K562 (cell line): ENCODE measurements around the gene ZNF668. TPM values are rescaled to one million over a fixed set of nuclear protein-coding genes. Genes with fewer than 3 reads are reported as not detected.

Experiments
- ATAC-seq: fragments of 200-7000 bp; cut with Tn5 transposase; 3 replicates; pipeline ENCODE4 v1.9.1; 2020; ENCODE audit warnings: moderate library complexity
- BruUV-seq: library from RNA; stranded (reverse); fragments of 400-500 nt; replicated peaks from 2 replicates; lab custom pipeline; 2021; lab: Mats Ljungman, UMichigan
- CTCF ChIA-PET: fragments of 300-600 bp; formaldehyde crosslinking; extraction: SDS; loops from one replicate; lab custom pipeline; 2021; ENCODE audit warnings: low intra/inter-chr PET ratio; lab: Yijun Ruan, JAX
- POLR2A ChIA-PET: fragments of 300-600, 350-650 bp; sonication (Branson Sonifier 250); formaldehyde crosslinking; extraction: SDS; loops from one replicate; lab custom pipeline; 2021; ENCODE audit warnings: antibody characterized with exemption, inconsistent platforms; lab: Yijun Ruan, JAX
- DNase-seq, 4 experiments: peaks; one replicate each; pipeline versions ENCODE4 v3.0.0 to v3.0.0-alpha.2; 2011 to 2018; ENCODE audit warnings: low spot score in 3 of 4, mixed read lengths in 3 of 4; ENCODE audit errors: extremely low read depth in 1 of 4
- FAIRE-seq: peaks from 2 replicates; lab custom pipeline; 2011; peaks lifted over from hg19 to GRCh38; lab: Jason Lieb, UNC
- H2AFZ ChIP-seq: 2 replicates; pipeline ENCODE4 v1.6.0; 2011; ENCODE audit warnings: low read depth, low read length, control low read depth, inconsistent platforms
- H3K27ac ChIP-seq: fragments of 200-600 bp; 3 replicates; pipeline ENCODE4 v1.8.0; 2011; ENCODE audit warnings: low read depth, mild to moderate bottlenecking, control low read depth, inconsistent platforms, low read length, moderate library complexity, mixed read lengths; ENCODE audit errors: extremely low read depth
- H3K27me3 ChIP-seq, 2 experiments: fragments of 300-600 bp in 1 of 2; 2 replicates in 1 of 2; 3 replicates in 1 of 2; pipeline versions ENCODE4 v1.6.0 to v1.8.0; 2011; ENCODE audit warnings: inconsistent platforms in 2 of 2, low read length in 2 of 2, mild to moderate bottlenecking in 1 of 2, mixed read lengths in 1 of 2, moderate library complexity in 1 of 2; ENCODE audit not compliant: control insufficient read depth in 2 of 2, insufficient read depth in 2 of 2
- H3K36me3 ChIP-seq: fragments of 300-600 bp; 3 replicates; pipeline ENCODE4 v1.8.0; 2011; ENCODE audit warnings: mild to moderate bottlenecking, low read length, inconsistent platforms; ENCODE audit not compliant: control insufficient read depth, insufficient read depth
- H3K4me1 ChIP-seq, 2 experiments: fragments of 200-600 bp in 1 of 2; replicated peaks in 1 of 2; 2 replicates in 1 of 2; 3 replicates in 1 of 2; pipeline versions ENCODE4 v1.5.1 to v1.8.0; 2011; ENCODE audit warnings: inconsistent platforms in 2 of 2, low read length in 2 of 2, mild to moderate bottlenecking in 1 of 2, mixed read lengths in 1 of 2, moderate library complexity in 1 of 2; ENCODE audit not compliant: control insufficient read depth in 2 of 2, insufficient read depth in 2 of 2
- H3K4me2 ChIP-seq: 2 replicates; pipeline ENCODE4 v1.6.1; 2011; ENCODE audit warnings: low read length, control low read depth, inconsistent platforms, mixed read lengths; ENCODE audit not compliant: insufficient read depth
- H3K4me3 ChIP-seq: fragments of 200-600 bp; sonication (generic), shearing (Covaris generic); 2 replicates; pipeline ENCODE4 v1.5.1; 2016; ENCODE audit warnings: control low read depth, inconsistent platforms
- H3K79me2 ChIP-seq: fragments of 200-600 bp; 3 replicates; pipeline ENCODE4 v1.8.0; 2011; ENCODE audit warnings: low read length, inconsistent platforms; ENCODE audit not compliant: control insufficient read depth, insufficient read depth
- H3K9ac ChIP-seq, 2 experiments: 2 replicates each; pipeline versions ENCODE4 v1.6.0 to v1.6.1; 2011; ENCODE audit warnings: low read depth in 2 of 2, low read length in 2 of 2, control low read depth in 1 of 2, inconsistent platforms in 1 of 2, mild to moderate bottlenecking in 1 of 2, mixed read lengths in 1 of 2; ENCODE audit not compliant: insufficient read depth in 1 of 2
- H3K9me1 ChIP-seq: one replicate; pipeline ENCODE4 v1.6.0; 2011; ENCODE audit warnings: inconsistent platforms, mild to moderate bottlenecking, low read length, moderate library complexity; ENCODE audit not compliant: control insufficient read depth, insufficient read depth
- H3K9me3 ChIP-seq: replicated peaks from 2 replicates; pipeline ENCODE4 v1.5.1; 2011; ENCODE audit warnings: low read depth, low read length, inconsistent platforms; ENCODE audit not compliant: control insufficient read depth, insufficient read depth
- H4K20me1 ChIP-seq: replicated peaks from 2 replicates; pipeline ENCODE4 v1.6.1; 2011; ENCODE audit warnings: low read length, inconsistent platforms, mixed read lengths; ENCODE audit not compliant: control insufficient read depth, insufficient read depth
- ARNT ChIP-seq, 2 experiments: fragments of 450-650 bp; IDR thresholded peaks; 2 replicates each; pipeline ENCODE4 v1.6.1; 2016; ENCODE audit warnings: mild to moderate bottlenecking in 1 of 2
- BCLAF1 ChIP-seq, 2 experiments: fragments of 450-650 bp in 1 of 2; IDR thresholded peaks; 2 replicates each; pipeline ENCODE4 v1.6.1; 2011 to 2017; ENCODE audit warnings: low read depth in 2 of 2, antibody characterized with exemption in 1 of 2, borderline replicate concordance in 1 of 2, low read length in 1 of 2, mild to moderate bottlenecking in 1 of 2, mixed read lengths in 1 of 2; ENCODE audit not compliant: control insufficient read depth in 1 of 2
- NCOA4 ChIP-seq: fragments of 450-650 bp; IDR thresholded peaks from 2 replicates; pipeline ENCODE4 v1.6.1; 2018; ENCODE audit warnings: mild to moderate bottlenecking; ENCODE audit not compliant: partially characterized antibody
- NFYB ChIP-seq: IDR thresholded peaks from 2 replicates; pipeline ENCODE4 v1.6.1; 2011; ENCODE audit warnings: mild to moderate bottlenecking, moderate library complexity; ENCODE audit not compliant: insufficient read length; ENCODE audit errors: extremely low read depth
- POLR3A ChIP-seq: IDR thresholded peaks from 2 replicates; pipeline ENCODE4 v1.6.1; 2011; ENCODE audit warnings: borderline replicate concordance, mild to moderate bottlenecking, moderate library complexity; ENCODE audit not compliant: insufficient read length, insufficient read depth; ENCODE audit errors: extremely low read depth
- RAD51 ChIP-seq: fragments of 450-650 bp; IDR thresholded peaks from 2 replicates; pipeline ENCODE4 v1.7.1; 2016; ENCODE audit warnings: low read depth, mild to moderate bottlenecking, borderline replicate concordance
- RREB1 ChIP-seq: fragments of 250-450 bp; sonication (Bioruptor Pico); IDR thresholded peaks from 2 replicates; pipeline ENCODE4 v1.4.0; 2020
- ZNF347 ChIP-seq: fragments of 450-650 bp; formaldehyde crosslinking; IDR thresholded peaks from 2 replicates; pipeline ENCODE4 v1.4.0; 2020; ENCODE audit warnings: low read depth, mild to moderate bottlenecking, moderate library complexity
- ZNF354B ChIP-seq: fragments of 250-450 bp; sonication (Bioruptor Pico); IDR thresholded peaks from 2 replicates; pipeline ENCODE4 v1.4.0; 2020
- WGBS: fragments of 100-300 bp; shearing (Covaris generic); methylation state at CpG from one replicate; pipeline ENCODE4 v1.1.6; 2016; ENCODE audit warnings: low coverage, mixed read lengths; ENCODE audit not compliant: insufficient coverage; ENCODE audit errors: missing lambda C conversion rate; 5-methylcytosine and 5-hydroxymethylcytosine counted together
- in situ Hi-C: fragments of 300-500 bp; cut with MboI; formaldehyde crosslinking; loops from 4 replicates; pipeline ENCODE4 v1.15.0; 2018; ENCODE audit warnings: inconsistent platforms, mixed read lengths
- intact Hi-C: fragments of 100-400 bp; cut with micrococcal nuclease; formaldehyde crosslinking; loops from 2 replicates; pipeline ENCODE4 v1.14.2; 2022
- polyA plus RNA-seq, 8 experiments: library from polyadenylated mRNA; depleted of rRNA in 4 of 8; stranded (reverse) in 5 of 8; unstranded in 3 of 8; fragments of >200 nt; fragmentation: Nextera tagmentation in 2 of 8; fragmentation: Illumina TruSeq in 1 of 8; extraction: Ambion mirVana in 2 of 8; extraction: Trizol in 1 of 8; gene quantifications; 2 replicates each; pipeline versions ENCODE4 v1.2.1 to v1.2.3, GENCODE V29; 2011 to 2014; ENCODE audit warnings: inconsistent platforms in 1 of 8, missing spikeins in 1 of 8
- total RNA-seq, 7 experiments: library from RNA; depleted of rRNA in 6 of 7; stranded (reverse); fragments of >200 nt in 6 of 7; fragmentation: Illumina TruSeq in 2 of 7; extraction: Trizol in 2 of 7; gene quantifications; 2 replicates each; pipeline versions ENCODE4 v1.2.1 to v1.2.3, GENCODE V29; 2011 to 2021; ENCODE audit warnings: low replicate concordance in 1 of 7

Gene ZNF668
- total and polyA plus RNA-seq, 9 of the 15 experiments (the other 6 are each of a cell fraction or from before 2014, with no cell fraction given) = 0.04 to 15.3 (median 3.8) TPM; not detected in 1

- peaks cover 0 to 82% of the 10 kb centered on the region in 2 experiments; a peak in 3 of 5 replicates for H3K4me1 ChIP-seq
- H3K36me3 ChIP-seq = peaks cover 83% of the 10 kb centered on the region
- ATAC-seq (no peak), DNase-seq (no peak), FAIRE-seq (no peak)
- in situ Hi-C loops (no loop called here), intact Hi-C loops (no loop called here)
- H2AFZ ChIP-seq = no peak overlapping the region
- BruUV-seq = no TSS peak
- CTCF ChIA-PET = no interaction called here
- POLR2A ChIA-PET = interaction anchor here (0.6 kb wide), 1 partner anchor 100 kb away, joined by 3 read pairs; no protein-coding TSS in a partner anchor
- peak overlapping the region in 1 of 2 experiments; percentile 52; a peak in 2 of 4 replicates for H3K9ac ChIP-seq
- H3K27ac ChIP-seq = no peak overlapping the region
- no peaks in the 10 kb centered on the region for H3K27me3 ChIP-seq
- no peak overlapping the region for H3K4me3 ChIP-seq
- peaks cover 22% of the 10 kb centered on the region; the same call in 2 of the 3 replicates for H3K79me2 ChIP-seq
- no peaks in the 10 kb centered on the region for H3K9me3 ChIP-seq
- H3K4me2 ChIP-seq = no peak overlapping the region
- 93% methylated on average over 12 of the region's 13 CpGs for WGBS
- no peaks in the 10 kb centered on the region for H3K9me1 ChIP-seq
- 0 out of 2 replicates have a peak, but pooled peaks cover 5% of the 10 kb centered on the region for H4K20me1 ChIP-seq
- TF ChIP-seq NCOA4 (no peak), POLR3A (no peak), ZNF354B (CRISPR knock-in tag) (no peak), RREB1 (CRISPR knock-in tag) (no peak), RAD51 (no peak), ZNF347 (CRISPR knock-in tag) (no peak), BCLAF1 (IDR thresholded peaks at IDR 0.05; ENCODE audit: borderline replicate concordance in 1 of 2, control insufficient read depth in 1 of 2, low read depth in 2 of 2, low read length in 1 of 2) (no peak), ARNT (IDR thresholded peaks at IDR 0.05) (no peak), NFYB (no peak)
These were observed 6.8 kb upstream of the ZNF668 start for GRCh38 chr16:31080756-31081419.
